IMR-90 (cell line): ENCODE measurements around the gene TMEM61.

Experiments used
- CEBPB ChIP-seq: IDR thresholded peaks from 2 replicates; pipeline ENCODE4 v1.6.1; 2012; ENCODE audit warnings: low read depth, low read length, improper control_type of control experiment
- CTCF ChIP-seq: conservative IDR thresholded peaks from 2 replicates; pipeline ENCODE4 v1.5.1; 2012; ENCODE audit warnings: mild to moderate bottlenecking, low read depth, low read length, improper control_type of control experiment
- MAZ ChIP-seq: IDR thresholded peaks from 2 replicates; pipeline ENCODE4 v1.6.1; 2012; ENCODE audit warnings: low read depth, mild to moderate bottlenecking, low read length, improper control_type of control experiment, moderate library complexity, borderline replicate concordance
- USF2 ChIP-seq: fragments of 150-350 bp; IDR thresholded peaks from 2 replicates; pipeline ENCODE4 v1.6.1; 2017; ENCODE audit warnings: mild to moderate bottlenecking, antibody characterized with exemption, low read length, low read depth

- TF ChIP-seq CTCF (no peak), USF2 (no peak), CEBPB (no peak), MAZ (no peak)
Observed at GRCh38 chr1:55038974-55039341, 58.5 kb downstream of the TMEM61 start.
